ENCODE measurements around the gene SH3BP4. TPM values are rescaled to one million over a fixed set of nuclear protein-coding genes. Genes with fewer than 3 reads are reported as not detected.

Gene SH3BP4
- total RNA-seq, 1 donor = 121 TPM

DNA sequence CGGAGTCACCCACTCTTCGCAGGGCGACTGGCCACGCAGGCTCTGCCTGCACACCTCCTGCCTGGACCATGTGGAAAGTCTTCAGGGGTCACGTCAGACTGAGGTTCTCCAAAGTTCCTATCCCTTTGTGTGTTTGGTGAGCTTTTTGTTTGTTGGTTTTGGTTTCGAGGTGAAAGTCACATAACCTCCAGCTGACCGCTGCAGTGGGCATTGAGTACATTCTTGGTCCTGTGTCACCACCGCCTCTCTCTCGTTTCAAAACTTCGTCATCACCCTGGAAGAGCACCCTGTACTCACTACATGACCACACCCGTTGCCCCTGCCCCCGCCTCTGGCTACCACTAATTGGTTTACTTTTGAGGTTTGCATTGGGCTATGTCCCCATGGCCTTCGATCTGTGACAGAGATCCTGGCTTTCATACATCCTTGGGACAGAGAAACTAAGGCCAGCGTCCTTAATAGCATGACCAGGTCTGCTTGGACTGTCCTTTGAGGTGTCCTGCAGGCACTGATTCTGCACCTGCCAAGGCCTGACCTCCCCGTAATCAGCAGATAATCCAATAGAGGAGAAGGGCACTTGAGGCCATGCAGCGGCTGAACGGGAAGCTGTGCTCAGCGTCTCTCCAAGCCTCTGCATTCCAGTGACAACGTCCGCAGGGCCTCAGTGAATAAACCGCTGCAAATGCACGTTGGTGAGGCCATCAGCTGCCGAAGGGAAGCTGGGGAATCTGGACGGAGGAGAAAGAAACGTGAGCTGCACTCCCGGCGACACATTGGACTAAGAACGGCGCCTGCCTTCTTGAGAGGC, 46.8 kb downstream of the SH3BP4 start:
- no peak overlapping the region for H3K4me3 ChIP-seq (ENCODE audit: insufficient read depth, low read length)
- peaks cover 24% of the 10 kb centered on the region for H4K20me1 ChIP-seq (ENCODE audit: insufficient read depth, low read length)
- H3K4me2 ChIP-seq (ENCODE audit: insufficient read depth, low read length) = no peak overlapping the region
- peaks cover 48% of the 10 kb centered on the region for H3K4me1 ChIP-seq (ENCODE audit: insufficient read depth, low read length)
- TF ChIP-seq CTCF (IDR thresholded peaks at IDR 0.05; ENCODE audit: extremely low read depth, low read depth, low read length) = no peak
- DNase-seq (ENCODE audit: insufficient read length, low spot score, missing footprints) = peak; percentile 86
- H3K9me3 ChIP-seq (ENCODE audit: low read depth, low read length) = no peaks in the 10 kb centered on the region
- peaks cover 91% of the 10 kb centered on the region for H3K79me2 ChIP-seq (ENCODE audit: insufficient read depth, low read length)
- H3K27me3 ChIP-seq (ENCODE audit: insufficient read depth, low read length) = no peaks in the 10 kb centered on the region
- H3K36me3 ChIP-seq (ENCODE audit: insufficient read depth, low read length) = peaks cover 61% of the 10 kb centered on the region
- H2AFZ ChIP-seq (ENCODE audit: low read length) = no peak overlapping the region
- peak overlapping the region; percentile 51 for H3K27ac ChIP-seq (ENCODE audit: low read depth, low read length)

GRCh38 chr2:234999740-235000425, 48.1 kb downstream of the SH3BP4 start:
- Histone ChIP-seq H3K4me2 (ENCODE audit: insufficient read depth, low read length) (no peak overlapping the region), H3K4me1 (ENCODE audit: insufficient read depth, low read length) (peaks cover 43% of the 10 kb centered on the region), H4K20me1 (ENCODE audit: insufficient read depth, low read length) (peaks cover 30% of the 10 kb centered on the region), H3K36me3 (ENCODE audit: insufficient read depth, low read length) (peaks cover 65% of the 10 kb centered on the region), H3K27ac (ENCODE audit: low read depth, low read length) (no peak overlapping the region), H2AFZ (ENCODE audit: low read length) (no peak overlapping the region), H3K79me2 (ENCODE audit: insufficient read depth, low read length) (peaks cover 91% of the 10 kb centered on the region), H3K27me3 (ENCODE audit: insufficient read depth, low read length) (no peaks in the 10 kb centered on the region), H3K4me3 (ENCODE audit: insufficient read depth, low read length) (no peak overlapping the region), H3K9me3 (ENCODE audit: low read depth, low read length) (no peaks in the 10 kb centered on the region)
- TF ChIP-seq CTCF (IDR thresholded peaks at IDR 0.05; ENCODE audit: extremely low read depth, low read depth, low read length) = no peak
- DNase-seq (ENCODE audit: insufficient read length, low spot score, missing footprints) = peak; percentile 49

DNA sequence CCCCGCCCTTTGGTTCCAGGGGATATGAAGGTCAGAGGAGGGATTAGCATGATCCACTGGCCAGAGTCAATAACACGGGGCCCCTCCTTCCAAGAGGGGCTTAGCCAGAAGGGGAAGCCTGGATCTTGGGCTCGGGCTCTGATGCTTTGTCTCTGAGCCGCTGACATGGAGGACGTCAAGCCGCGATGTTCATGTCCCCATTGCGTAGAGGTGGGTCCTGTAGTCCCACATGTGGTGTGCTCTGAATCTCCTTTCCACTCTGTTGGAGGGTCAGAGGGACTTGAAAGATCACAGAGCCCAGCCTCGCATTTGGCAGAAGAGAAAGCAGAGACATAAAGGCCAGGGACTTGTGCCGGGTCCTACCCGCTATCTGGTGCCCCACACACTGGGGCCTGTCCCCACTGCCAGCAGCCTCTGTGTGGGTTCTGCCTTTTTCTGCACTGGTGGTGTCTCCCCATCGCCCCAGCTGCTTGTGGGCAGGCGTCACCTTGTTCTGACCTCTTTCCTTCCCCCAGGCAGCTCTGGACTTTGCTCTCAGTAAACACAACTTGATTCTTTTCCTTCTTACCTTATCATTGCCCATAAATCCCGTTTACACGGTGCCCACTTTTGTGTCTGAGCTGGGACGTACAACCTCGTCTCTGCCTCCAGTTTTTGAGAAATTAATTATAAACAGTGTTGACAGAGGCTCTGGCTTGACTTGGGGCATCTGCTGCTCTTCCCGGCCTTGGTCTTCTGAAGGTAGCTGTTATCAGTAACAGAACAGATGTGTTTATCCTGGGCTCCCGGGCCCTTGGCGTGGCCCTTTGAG, 48.8 kb downstream of the SH3BP4 start:
- Histone ChIP-seq H3K79me2 (ENCODE audit: insufficient read depth, low read length) (peaks cover 91% of the 10 kb centered on the region), H3K4me3 (ENCODE audit: insufficient read depth, low read length) (no peak overlapping the region), H2AFZ (ENCODE audit: low read length) (no peak overlapping the region), H3K4me2 (ENCODE audit: insufficient read depth, low read length) (no peak overlapping the region), H4K20me1 (ENCODE audit: insufficient read depth, low read length) (peaks cover 36% of the 10 kb centered on the region), H3K36me3 (ENCODE audit: insufficient read depth, low read length) (peaks cover 58% of the 10 kb centered on the region), H3K27me3 (ENCODE audit: insufficient read depth, low read length) (no peaks in the 10 kb centered on the region), H3K9me3 (ENCODE audit: low read depth, low read length) (no peaks in the 10 kb centered on the region), H3K27ac (ENCODE audit: low read depth, low read length) (no peak overlapping the region), H3K4me1 (ENCODE audit: insufficient read depth, low read length) (peaks cover 43% of the 10 kb centered on the region)
- no peak for TF ChIP-seq CTCF (IDR thresholded peaks at IDR 0.05; ENCODE audit: extremely low read depth, low read depth, low read length)
- DNase-seq (ENCODE audit: insufficient read length, low spot score, missing footprints) = peak; percentile 35

Measured in osteoblast (primary cell).